HepG2 (cell line): ENCODE data around the gene SYN1. TPM values are rescaled to one million over a fixed set of nuclear protein-coding genes. Genes with fewer than 3 reads are reported as not detected.

Experiments
- ATAC-seq: fragments of 200-7000 bp; cut with Tn5 transposase; 3 replicates; pipeline ENCODE4 v1.9.1; 2020; ENCODE audit warnings: mild to moderate bottlenecking, moderate library complexity
- BruUV-seq: library from RNA; stranded (reverse); fragments of 400-500 nt; replicated peaks from 2 replicates; lab custom pipeline; 2021; lab: Mats Ljungman, UMichigan
- CTCF ChIA-PET: fragments of 300-600 bp; formaldehyde crosslinking; extraction: SDS; loops from one replicate; lab custom pipeline; 2021; ENCODE audit warnings: low total read pairs, inconsistent platforms, low intra/inter-chr PET ratio; lab: Yijun Ruan, JAX
- POLR2A ChIA-PET: fragments of 350-600 bp; sonication (Branson Sonifier 250); formaldehyde crosslinking; loops from one replicate; lab custom pipeline; 2020; ENCODE audit warnings: antibody characterized with exemption, inconsistent platforms; lab: Yijun Ruan, JAX
- DNase-seq: peaks from one replicate; pipeline ENCODE4 v3.0.0-alpha.2; 2015; ENCODE audit warnings: low spot score
- FAIRE-seq: peaks from 3 replicates; lab custom pipeline; 2011; peaks lifted over from hg19 to GRCh38; lab: Jason Lieb, UNC
- H2AFZ ChIP-seq: one replicate; pipeline ENCODE4 v1.6.1; 2011; ENCODE audit warnings: low read length, inconsistent platforms
- H3K27ac ChIP-seq: fragments of 300-600 bp; 3 replicates; pipeline ENCODE4 v1.8.0; 2011; ENCODE audit warnings: mixed run types, mild to moderate bottlenecking, mixed read lengths, low read length, inconsistent platforms; ENCODE audit not compliant: insufficient read depth; ENCODE audit errors: extremely low read length
- H3K27me3 ChIP-seq, 2 experiments: fragments of 200-600 bp in 1 of 2; 2 replicates in 1 of 2; 3 replicates in 1 of 2; pipeline versions ENCODE4 v1.6.0 to v1.8.0; 2011; ENCODE audit warnings: low read length in 2 of 2, mild to moderate bottlenecking in 2 of 2, moderate library complexity in 2 of 2, inconsistent platforms in 1 of 2; ENCODE audit not compliant: insufficient read depth in 2 of 2, control insufficient read depth in 1 of 2
- H3K36me3 ChIP-seq, 2 experiments: fragments of 200-600 bp in 1 of 2; replicated peaks in 1 of 2; 2 replicates in 1 of 2; 3 replicates in 1 of 2; pipeline versions ENCODE4 v1.5.1 to v1.8.0; 2011; ENCODE audit warnings: low read length in 2 of 2, inconsistent platforms in 1 of 2; ENCODE audit not compliant: insufficient read depth in 2 of 2, control insufficient read depth in 1 of 2
- H3K4me1 ChIP-seq: 2 replicates; pipeline ENCODE4 v1.5.1; 2012; ENCODE audit warnings: low read length, inconsistent platforms; ENCODE audit not compliant: insufficient read depth
- H3K4me2 ChIP-seq: 2 replicates; pipeline ENCODE4 v1.6.0; 2011; ENCODE audit warnings: low read depth, low read length, inconsistent platforms
- H3K4me3 ChIP-seq, 3 experiments: fragments of 200-600 bp in 1 of 3; sonication (generic), shearing (Covaris generic) in 1 of 3; replicated peaks in 1 of 3; 2 replicates each; pipeline ENCODE4 v1.5.1; 2011 to 2016; ENCODE audit warnings: low read length in 3 of 3, inconsistent platforms in 2 of 3, low read depth in 2 of 3, mild to moderate bottlenecking in 2 of 3, control low read depth in 1 of 3, mixed read lengths in 1 of 3; ENCODE audit not compliant: insufficient read depth in 1 of 3
- H3K79me2 ChIP-seq: one replicate; pipeline ENCODE4 v1.6.1; 2011; ENCODE audit warnings: low read length, inconsistent platforms; ENCODE audit not compliant: insufficient read depth
- H3K9ac ChIP-seq: 2 replicates; pipeline ENCODE4 v1.6.0; 2011; ENCODE audit warnings: mild to moderate bottlenecking, low read depth, low read length, inconsistent platforms; ENCODE audit not compliant: insufficient read depth
- H3K9me3 ChIP-seq: 2 replicates; pipeline ENCODE4 v1.5.1; 2012; ENCODE audit warnings: mild to moderate bottlenecking, low read length
- H4K20me1 ChIP-seq: 2 replicates; pipeline ENCODE4 v1.6.0; 2011; ENCODE audit warnings: inconsistent platforms, mild to moderate bottlenecking, low read length, moderate library complexity; ENCODE audit not compliant: insufficient read depth
- BORCS8-MEF2B ChIP-seq: sonication (generic); formaldehyde crosslinking; IDR thresholded peaks from 2 replicates; pipeline ENCODE4 v1.8.0; 2022; ENCODE audit warnings: mild to moderate bottlenecking, missing genetic modification reagents
- BRD4 ChIP-seq: sonication (generic); formaldehyde crosslinking; IDR thresholded peaks from 2 replicates; pipeline ENCODE4 v1.4.0; 2020; ENCODE audit warnings: missing genetic modification reagents
- CBFB ChIP-seq: sonication (generic); formaldehyde crosslinking; IDR thresholded peaks from 2 replicates; pipeline ENCODE4 v1.4.0; 2020; ENCODE audit warnings: missing genetic modification reagents
- EED ChIP-seq: sonication (generic); formaldehyde crosslinking; IDR thresholded peaks from 2 replicates; pipeline ENCODE4 v1.5.0; 2020; ENCODE audit warnings: mild to moderate bottlenecking, missing genetic modification reagents
- ETV5 ChIP-seq: IDR thresholded peaks from 2 replicates; pipeline ENCODE4 v1.6.1; 2018; ENCODE audit warnings: missing biosample characterization, missing genetic modification reagents, inconsistent platforms, borderline replicate concordance
- GPN1 ChIP-seq: sonication (generic); formaldehyde crosslinking; IDR thresholded peaks from 2 replicates; pipeline ENCODE4 v1.5.1; 2020; ENCODE audit warnings: missing genetic modification reagents, borderline replicate concordance
- HINFP ChIP-seq: sonication (generic); formaldehyde crosslinking; IDR thresholded peaks from 2 replicates; pipeline ENCODE4 v1.4.0; 2020; ENCODE audit warnings: low read depth, mild to moderate bottlenecking, missing genetic modification reagents
- HMGA1 ChIP-seq: sonication (generic); formaldehyde crosslinking; conservative IDR thresholded peaks from 2 replicates; pipeline ENCODE4 v1.4.0; 2020; ENCODE audit warnings: missing genetic modification reagents
- IRX3 ChIP-seq: sonication (generic); formaldehyde crosslinking; IDR thresholded peaks from 2 replicates; pipeline ENCODE4 v1.8.1; 2023; ENCODE audit warnings: mild to moderate bottlenecking, low read depth, missing genetic modification reagents, borderline replicate concordance
- KDM4B ChIP-seq: sonication (generic); formaldehyde crosslinking; IDR thresholded peaks from 2 replicates; pipeline ENCODE4 v1.4.0; 2020; ENCODE audit warnings: missing genetic modification reagents
- MIER3 ChIP-seq: IDR thresholded peaks from 2 replicates; pipeline ENCODE4 v1.6.1; 2016; ENCODE audit warnings: missing compliant biosample characterization, borderline replicate concordance
- NR2F1 ChIP-seq, 2 experiments: fragments of 450-650 bp in 1 of 2; formaldehyde crosslinking in 1 of 2; IDR thresholded peaks; 2 replicates each; pipeline versions ENCODE4 v1.5.0 to v1.6.1; 2016 to 2020; ENCODE audit warnings: mild to moderate bottlenecking in 1 of 2, missing compliant biosample characterization in 1 of 2, missing genetic modification reagents in 1 of 2, moderate library complexity in 1 of 2
- POLR2A ChIP-seq, 2 experiments: IDR thresholded peaks; 2 replicates each; pipeline ENCODE4 v1.6.1; 2011; ENCODE audit warnings: low read depth in 2 of 2, low read length in 2 of 2, mild to moderate bottlenecking in 1 of 2, moderate library complexity in 1 of 2; ENCODE audit not compliant: insufficient read depth in 1 of 2
- ZBTB26 ChIP-seq: IDR thresholded peaks from 2 replicates; pipeline ENCODE4 v1.6.1; 2016; ENCODE audit warnings: missing compliant biosample characterization, missing genetic modification reagents, borderline replicate concordance
- ZNF44 ChIP-seq: sonication (generic); formaldehyde crosslinking; IDR thresholded peaks from 2 replicates; pipeline ENCODE4 v1.5.1; 2020; ENCODE audit warnings: mild to moderate bottlenecking, missing genetic modification reagents
- ZNF557 ChIP-seq: sonication (generic); formaldehyde crosslinking; IDR thresholded peaks from 2 replicates; pipeline ENCODE4 v1.4.0; 2020; ENCODE audit warnings: missing genetic modification reagents
- ZNF598 ChIP-seq: sonication (generic); formaldehyde crosslinking; IDR thresholded peaks from 2 replicates; pipeline ENCODE4 v1.5.1; 2020; ENCODE audit warnings: mild to moderate bottlenecking, missing genetic modification reagents, borderline replicate concordance
- ZNF674 ChIP-seq: sonication (generic); formaldehyde crosslinking; IDR thresholded peaks from 2 replicates; pipeline ENCODE4 v1.5.0; 2020; ENCODE audit warnings: low read depth, mild to moderate bottlenecking, missing genetic modification reagents
- ZNF770 ChIP-seq: sonication (generic); formaldehyde crosslinking; IDR thresholded peaks from 2 replicates; pipeline ENCODE4 v1.5.0; 2020; ENCODE audit warnings: mild to moderate bottlenecking, missing genetic modification reagents
- ZNF788 ChIP-seq: sonication (generic); formaldehyde crosslinking; IDR thresholded peaks from 2 replicates; pipeline ENCODE4 v1.5.0; 2020; ENCODE audit warnings: mild to moderate bottlenecking, missing genetic modification reagents, borderline replicate concordance
- WGBS: methylation state at CpG from one replicate; pipeline ENCODE4 v1.1.6; 2017; ENCODE audit warnings: low lambda C conversion rate; 5-methylcytosine and 5-hydroxymethylcytosine counted together
- in situ Hi-C: cut with HindIII; loops from 2 replicates; pipeline ENCODE4 v1.10.0; 2017; ENCODE audit warnings: low pct_unique_long_range_greater_than_20kb; ENCODE audit not compliant: extremely low pct_ligation_motif_present
- intact Hi-C: fragments of 100-400 bp; cut with micrococcal nuclease; formaldehyde crosslinking; loops from one replicate; pipeline ENCODE4 v1.10.0; 2022; ENCODE audit not compliant: unreplicated experiment
- polyA plus RNA-seq, 8 experiments: library from polyadenylated mRNA; depleted of rRNA in 3 of 8; stranded (reverse) in 7 of 8; unstranded in 1 of 8; fragments of >200 nt; fragmentation: Illumina TruSeq in 4 of 8; extraction: Trizol in 4 of 8; gene quantifications; 2 replicates each; pipeline versions ENCODE4 v1.2.1 to v1.2.3, GENCODE V29; 2011 to 2016; ENCODE audit warnings: low read depth in 4 of 8, missing spikeins in 1 of 8, mixed read lengths in 1 of 8; ENCODE audit not compliant: insufficient read depth in 1 of 8
- total RNA-seq, 5 experiments: library from RNA; depleted of rRNA; stranded (reverse); fragments of >200 nt; fragmentation: Illumina TruSeq; extraction: Trizol; gene quantifications; 2 replicates each; pipeline ENCODE4 v1.2.3, GENCODE V29; 2016; ENCODE audit warnings: low read depth in 1 of 5

Gene SYN1
- total and polyA plus RNA-seq, 2 of the 13 experiments (the other 11 are each of a cell fraction or from before 2014, with no cell fraction given): not detected

GRCh38 chrX:47658301-47658683 lies 38.6 kb upstream of the SYN1 start (continued):
- TF ChIP-seq ZBTB26 (peak; percentile 87; the same call in 1 of the 2 replicates), ZNF770 (peak; percentile 67), BORCS8-MEF2B (CRISPR knock-in tag) (no peak), ZNF598 (CRISPR knock-in tag) (no peak), IRX3 (CRISPR knock-in tag) (no peak)

GRCh38 chrX:47651043-47651905 lies 31.6 kb upstream of the SYN1 start:
- intact Hi-C loops: no loop called here
- WGBS: 98% methylated on average over 17 of the region's 19 CpGs
- POLR2A ChIA-PET: no interaction called here
- TF ChIP-seq MIER3 (CRISPR knock-in tag) (no peak), NR2F1 (CRISPR knock-in tag; IDR thresholded peaks at IDR 0.05) (no peak), ETV5 (CRISPR knock-in tag) (no peak), HINFP (CRISPR knock-in tag) (no peak), HMGA1 (CRISPR knock-in tag) (no peak), EED (no peak), ZNF788 (CRISPR knock-in tag) (no peak), POLR2A (IDR thresholded peaks at IDR 0.05; ENCODE audit: insufficient read depth in 1 of 2, low read depth in 2 of 2, low read length in 2 of 2) (no peak), BRD4 (no peak), GPN1 (CRISPR knock-in tag) (no peak), CBFB (CRISPR knock-in tag) (no peak), KDM4B (CRISPR knock-in tag) (no peak), ZNF44 (CRISPR knock-in tag) (no peak), ZNF557 (CRISPR knock-in tag) (no peak), ZNF674 (CRISPR knock-in tag) (no peak)

More at GRCh38 chrX:47651043-47651905, 31.6 kb upstream of the SYN1 start:
- Histone ChIP-seq H3K27ac (no peak overlapping the region), H3K4me2 (no peak overlapping the region), H3K9ac (no peak overlapping the region), H3K36me3 (peaks cover 3 to 7% of the 10 kb centered on the region in 2 experiments; a peak in 4 of 5 replicates), H3K4me1 (no peaks in the 10 kb centered on the region), H2AFZ (no peak overlapping the region), H4K20me1 (no peaks in the 10 kb centered on the region), H3K4me3 (no peak overlapping the region), H3K9me3 (no peaks in the 10 kb centered on the region), H3K27me3 (no peaks in the 10 kb centered on the region), H3K79me2 (peaks cover 2% of the 10 kb centered on the region)
- CTCF ChIA-PET: no interaction called here
- DNase-seq: no peak
- FAIRE-seq: no peak
- BruUV-seq: no TSS peak
- no peak for ATAC-seq
- in situ Hi-C loops: no loop called here
